Transverse colon (tissue), 4 donors: ENCODE data around the gene LMLN.

Experiments used
- CTCF ChIP-seq, 5 experiments: fragments of 200-600 bp in 3 of 5; fragments of 450-650 bp in 2 of 5; sonication (generic) in 3 of 5; IDR thresholded peaks; 1 replicate in 2 of 5; 2 replicates in 3 of 5; pipeline ENCODE4 v1.5.1; 2016 to 2017; ENCODE audit warnings: antibody characterized with exemption in 5 of 5, inconsistent platforms in 3 of 5, mild to moderate bottlenecking in 2 of 5, moderate library complexity in 1 of 5
- POLR2A ChIP-seq: fragments of 450-650 bp; IDR thresholded peaks from one replicate; pipeline ENCODE4 v1.6.1; 2016; ENCODE audit warnings: antibody characterized with exemption, mild to moderate bottlenecking, moderate library complexity
- POLR2AphosphoS5 ChIP-seq, 3 donors: sonication (generic); formaldehyde crosslinking; IDR thresholded peaks; one replicate each; pipeline ENCODE4 v1.6.1; 2016; ENCODE audit warnings: antibody characterized with exemption in 3 of 3

GRCh38 chr3:197959891-197960693 lies at the start of gene LMLN:
- TF ChIP-seq POLR2A (peak; percentile 79), CTCF (IDR thresholded peaks at IDR 0.05) (no peak), POLR2AphosphoS5 (IDR thresholded peaks at IDR 0.05) (peak; percentile 79 to 85 (median 80))
